ENCODE results near the gene CUX1.

GRCh38 chr7:101933028-101933427 lies 115.6 kb downstream of the CUX1 start:
- TF ChIP-seq POLR2A (IDR thresholded peaks at IDR 0.05) (no peak), CTCF (IDR thresholded peaks at IDR 0.05) (no peak)

Measured in esophagus squamous epithelium (tissue), 4 donors.